Osteocyte (in vitro differentiated cells): ENCODE measurements around the gene KASH5. TPM values are rescaled to one million over a fixed set of nuclear protein-coding genes. Genes with fewer than 3 reads are reported as not detected.

ENCODE experiments used
- DNase-seq: peaks from one replicate; pipeline ENCODE4 v3.0.0; 2021; ENCODE audit warnings: mixed read lengths; ENCODE audit not compliant: unreplicated experiment; ENCODE audit errors: extremely low spot score
- H3K27ac Mint-ChIP-seq: one replicate; pipeline ENCODE4 v1.8.0; 2021; ENCODE audit warnings: mild to moderate bottlenecking, mixed read lengths; ENCODE audit not compliant: unreplicated experiment
- H3K27me3 Mint-ChIP-seq: one replicate; pipeline ENCODE4 v1.8.0; 2021; ENCODE audit warnings: mixed read lengths; ENCODE audit not compliant: unreplicated experiment
- H3K36me3 Mint-ChIP-seq: one replicate; pipeline ENCODE4 v1.8.0; 2021; ENCODE audit warnings: mixed read lengths; ENCODE audit not compliant: unreplicated experiment
- H3K4me1 Mint-ChIP-seq: one replicate; pipeline ENCODE4 v1.8.0; 2021; ENCODE audit warnings: mixed read lengths; ENCODE audit not compliant: unreplicated experiment
- H3K4me3 Mint-ChIP-seq: one replicate; pipeline ENCODE4 v1.8.0; 2021; ENCODE audit warnings: mild to moderate bottlenecking, moderate library complexity, mixed read lengths; ENCODE audit not compliant: unreplicated experiment
- H3K9me3 Mint-ChIP-seq: one replicate; pipeline ENCODE4 v1.8.0; 2021; ENCODE audit warnings: mixed read lengths; ENCODE audit not compliant: unreplicated experiment
- CTCF ChIP-seq: fragments of 200-600 bp; sonication (generic); IDR thresholded peaks from 2 replicates; pipeline ENCODE4 v1.5.0; 2021; ENCODE audit warnings: antibody characterized with exemption, mild to moderate bottlenecking, moderate library complexity
- total RNA-seq: library from RNA; stranded (reverse); gene quantifications from 2 replicates; pipeline ENCODE4 v1.2.1, GENCODE V29; 2021

KASH5 gene
- total RNA-seq, 1 donor from 2014 or later, result not detected

- no peak overlapping the region for H3K27ac Mint-ChIP-seq
- H3K9me3 Mint-ChIP-seq, result no peaks in the 10 kb centered on the region
- no peak overlapping the region for H3K4me3 Mint-ChIP-seq
- TF ChIP-seq CTCF, result no peak
- no peaks in the 10 kb centered on the region for H3K27me3 Mint-ChIP-seq
- H3K36me3 Mint-ChIP-seq, result peaks cover 3% of the 10 kb centered on the region
- peaks cover 7% of the 10 kb centered on the region for H3K4me1 Mint-ChIP-seq
- no peak for DNase-seq
Observed at GRCh38 chr19:49465371-49465770, 77.3 kb downstream of the KASH5 start.

Other genes with a start within 250 kb of the KASH5 start
- gene HRC, start 232.9 kb upstream of the KASH5 start, total RNA-seq, result not detected in 2 replicates
- gene TRPM4, start 230.5 kb upstream of the KASH5 start, total RNA-seq, result 28.5 and 28.7 TPM in 2 replicates
- 5.3 and 6.0 TPM in 2 replicates for gene SLC6A16, start 63.1 kb upstream of the KASH5 start, total RNA-seq
- not detected in 2 replicates for gene CD37, start 52.8 kb upstream of the KASH5 start, total RNA-seq
- 93.8 and 98.0 TPM in 2 replicates for gene TEAD2, start 25.8 kb upstream of the KASH5 start, total RNA-seq
- 1.6 and 4.4 TPM in 2 replicates for gene DKKL1, start 24.4 kb upstream of the KASH5 start, total RNA-seq
- gene PTH2, start 35.2 kb downstream of the KASH5 start, total RNA-seq, result not detected in 2 replicates
- not detected in 2 replicates for gene GFY, start 37.1 kb downstream of the KASH5 start, total RNA-seq
- gene SLC17A7, start 53.3 kb downstream of the KASH5 start, total RNA-seq, result 0.34 and 0.54 TPM in 2 replicates
- 80.2 and 84.5 TPM in 2 replicates for gene PIH1D1, start 63.6 kb downstream of the KASH5 start, total RNA-seq
- gene ALDH16A1, start 65.0 kb downstream of the KASH5 start, total RNA-seq, result 31.8 and 34.0 TPM in 2 replicates
- 10.8 and 11.3 TPM in 2 replicates for gene FLT3LG, start 86.0 kb downstream of the KASH5 start, total RNA-seq
- gene RPL13A, start 99.4 kb downstream of the KASH5 start, total RNA-seq, result 2,592 and 2,617 TPM in 2 replicates
- gene RPS11, start 108.2 kb downstream of the KASH5 start, total RNA-seq, result 1,892 and 1,912 TPM in 2 replicates
- 253 and 278 TPM in 2 replicates for gene FCGRT, start 124.4 kb downstream of the KASH5 start, total RNA-seq
- 81.3 and 85.0 TPM in 2 replicates for gene RCN3, start 139.8 kb downstream of the KASH5 start, total RNA-seq
- 58.7 and 66.2 TPM in 2 replicates for gene NOSIP, start 192.3 kb downstream of the KASH5 start, total RNA-seq
- 0.32 and 0.52 TPM in 2 replicates for gene PRRG2, start 193.1 kb downstream of the KASH5 start, total RNA-seq
- gene PRR12, start 202.9 kb downstream of the KASH5 start, total RNA-seq, result 31.6 and 32.9 TPM in 2 replicates